ENCODE measurements around the gene OR4E1.
"Not testable (repeated sequence)": the region's sequence is repeated elsewhere in the genome, so short reads cannot be mapped to it uniquely, and the experiment has no call there.

OR4E1 gene

GRCh38 chr14:21652209-21652808, 21.3 kb downstream of the OR4E1 start:
- DNase-seq, result no peak

DNA sequence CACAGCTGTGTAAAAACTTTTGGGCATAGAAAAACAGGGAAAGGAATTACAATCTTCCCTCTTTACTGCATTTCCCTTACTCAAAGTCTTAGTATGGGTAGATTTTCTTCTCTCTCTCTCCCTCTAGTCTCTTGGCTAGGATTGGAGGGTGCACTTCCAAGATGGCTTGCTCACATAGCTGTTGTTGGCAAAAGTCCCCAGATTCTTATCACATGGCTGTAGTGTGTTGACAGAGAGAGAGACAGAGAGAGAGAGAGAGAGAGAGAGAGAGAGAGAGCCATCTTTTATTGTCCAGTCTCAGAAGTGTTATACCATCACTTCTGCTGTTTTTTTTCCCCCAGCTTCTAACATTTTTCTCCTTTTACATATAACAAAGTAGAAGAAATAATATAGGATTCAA, 26.2 kb downstream of the OR4E1 start:
- no peak for DNase-seq

DNA sequence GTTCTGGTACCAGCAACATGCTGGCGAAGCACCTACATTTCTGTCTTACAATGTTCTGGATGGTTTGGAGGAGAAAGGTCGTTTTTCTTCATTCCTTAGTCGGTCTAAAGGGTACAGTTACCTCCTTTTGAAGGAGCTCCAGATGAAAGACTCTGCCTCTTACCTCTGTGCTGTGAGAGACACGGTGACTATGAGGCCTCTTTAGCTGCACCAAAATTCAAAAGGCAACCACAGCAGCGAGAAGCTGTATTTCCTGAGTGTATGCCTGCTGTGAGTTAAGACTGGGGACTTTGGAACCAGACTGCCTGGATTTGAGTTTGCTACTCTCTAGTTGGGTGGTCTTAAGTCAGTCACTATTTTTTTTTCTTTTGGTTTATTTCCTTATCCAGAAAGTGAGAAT, 30.2 kb downstream of the OR4E1 start:
- DNase-seq, result no peak

DNA sequence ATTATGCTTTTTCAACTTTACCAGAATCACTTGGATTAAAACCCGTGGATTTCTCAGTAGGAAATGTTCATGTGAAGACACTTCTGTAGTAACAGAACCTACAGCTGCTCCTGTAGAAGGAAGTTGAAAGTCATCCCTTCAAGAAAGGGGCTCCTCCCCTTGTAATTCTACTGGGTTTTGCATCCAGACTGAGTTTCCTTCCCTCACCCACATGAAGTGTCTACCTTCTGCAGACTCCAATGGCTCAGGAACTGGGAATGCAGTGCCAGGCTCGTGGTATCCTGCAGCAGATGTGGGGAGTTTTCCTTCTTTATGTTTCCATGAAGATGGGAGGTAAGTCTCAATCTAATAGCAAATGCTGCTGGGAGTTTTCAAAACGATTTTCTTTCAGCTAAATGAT, 30.9 kb downstream of the OR4E1 start:
- DNase-seq, result no peak

DNA sequence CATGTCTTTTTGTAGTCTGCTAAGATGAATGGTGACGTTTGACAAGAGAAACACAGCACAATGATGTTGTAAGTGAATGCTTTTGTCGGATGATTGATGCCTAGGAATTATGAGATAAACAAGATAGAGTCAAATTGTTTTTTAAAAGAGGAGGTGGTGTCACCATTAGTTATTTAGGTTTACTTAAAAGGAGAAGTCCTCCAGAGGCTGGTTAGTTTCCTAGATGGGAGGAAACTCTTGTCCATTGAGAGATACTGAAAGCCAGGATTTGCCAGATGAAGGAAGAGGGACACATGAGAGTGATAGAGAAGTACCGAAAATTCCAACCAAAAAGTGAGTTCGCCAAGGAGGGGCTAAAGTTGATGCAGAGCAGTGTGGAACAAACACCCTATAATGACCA, 38.8 kb downstream of the OR4E1 start, which contains the start of gene OR10G2:
Gene OR10G2 (minus strand): TSS at position 101 of the 400 bp plus-strand sequence. CDS start 98 bp downstream, at position 3.
- DNase-seq, result no peak

DNA sequence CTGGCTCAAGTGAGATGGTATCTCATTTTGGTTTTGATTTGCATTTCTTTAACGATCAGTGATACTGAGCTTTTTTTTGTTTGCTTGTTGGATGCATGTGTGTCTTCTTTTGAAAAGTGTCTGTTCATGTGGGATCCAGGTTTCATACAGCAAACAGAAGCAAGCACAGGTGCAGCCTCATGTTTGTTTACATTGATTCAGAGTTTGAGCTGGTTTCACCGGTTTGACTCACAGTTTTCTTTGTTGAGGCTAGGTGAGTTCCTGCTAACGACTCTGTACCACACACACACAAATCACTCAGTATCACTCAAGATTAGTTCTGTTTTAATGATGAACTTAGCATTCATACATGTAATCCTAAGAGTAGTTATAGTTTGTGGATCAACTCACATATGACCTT, 42.5 kb downstream of the OR4E1 start:
- DNase-seq, result no peak

DNA sequence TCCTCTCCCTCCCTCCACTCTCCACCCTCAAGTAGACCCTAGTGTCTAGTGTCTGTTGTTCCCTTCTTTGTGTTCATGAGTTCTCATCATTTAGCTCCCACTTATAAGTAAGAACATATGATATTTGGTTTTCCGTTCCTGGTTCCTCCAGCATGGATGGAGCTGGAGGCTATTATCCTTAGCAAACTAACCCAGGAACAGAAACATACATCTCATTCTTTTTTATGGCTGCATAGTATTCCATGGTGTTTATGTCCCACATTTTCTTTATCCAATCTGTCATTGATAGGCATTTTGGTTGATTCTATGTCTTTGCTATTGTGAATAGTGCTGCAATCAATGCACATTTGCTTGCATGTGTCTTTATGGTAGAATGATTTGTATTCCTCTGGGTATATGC, 43.1 kb downstream of the OR4E1 start:
- DNase-seq, result not testable (repeated sequence)

- DNase-seq, result no peak
These were observed 47.0 kb downstream of the OR4E1 start for GRCh38 chr14:21626491-21627230.
